ENCODE results near the gene AAK1. TPM values are rescaled to one million over a fixed set of nuclear protein-coding genes. Genes with fewer than 3 reads are reported as not detected.

AAK1 gene
- total RNA-seq, 1 experiment from 2014 or later, result 30.6 TPM

GRCh38 chr2:69462780-69463179, 180.8 kb downstream of the AAK1 start:
- no peak overlapping the region for H3K27ac ChIP-seq (ENCODE audit: insufficient read length, low read depth, low read length)
- no peak overlapping the region for H3K4ac ChIP-seq (ENCODE audit: low read depth, low read length)
- no peak overlapping the region for H4K91ac ChIP-seq (ENCODE audit: insufficient read length, low read depth, low read length)
- H3K4me2 ChIP-seq (ENCODE audit: insufficient read depth, insufficient read length, low read length), result no peak overlapping the region
- Mint-ChIP-seq H3K27ac (no peak overlapping the region), H3K27me3 (ENCODE audit: low read depth) (no peaks in the 10 kb centered on the region), H3K9me3 (no peaks in the 10 kb centered on the region), H3K36me3 (ENCODE audit: insufficient read depth in 1 of 3, low read depth in 3 of 3) (peaks cover 2 to 17% (median 4%) of the 10 kb centered on the region in 3 experiments; a peak in 4 of 7 replicates), H3K4me3 (no peak overlapping the region), H3K4me1 (peaks cover 0 to 10% of the 10 kb centered on the region in 2 experiments; a peak in 3 of 4 replicates)
- H3K9ac ChIP-seq (ENCODE audit: extremely low read depth, insufficient read length, low read length), result no peak overlapping the region
- no peak for DNase-seq
- H3K79me1 ChIP-seq (ENCODE audit: insufficient read depth, low read depth, low read length, poor library complexity, severe bottlenecking), result no peaks in the 10 kb centered on the region
- no peak overlapping the region for H2BK12ac ChIP-seq (ENCODE audit: insufficient read length, low read depth, low read length)
- H2BK5ac ChIP-seq (ENCODE audit: insufficient read length, low read length), result no peak overlapping the region
- no peaks in the 10 kb centered on the region for H3K27me3 ChIP-seq (ENCODE audit: insufficient read depth, low read length)
- TF ChIP-seq CTCF (conservative IDR thresholded peaks at IDR 0.05), result no peak
- no peaks in the 10 kb centered on the region for H4K20me1 ChIP-seq (ENCODE audit: control insufficient read depth, insufficient read depth, insufficient read length)
- H3K9me3 ChIP-seq (ENCODE audit: control insufficient read depth, low read depth, low read length), result no peaks in the 10 kb centered on the region
- no peaks in the 10 kb centered on the region for H3K23me2 ChIP-seq (ENCODE audit: insufficient read length, low read depth, low read length, poor library complexity, severe bottlenecking)
- H4K5ac ChIP-seq (ENCODE audit: insufficient read length, low read depth, low read length), result no peak overlapping the region
- no peak overlapping the region for H3T11ph ChIP-seq (ENCODE audit: low read length)
- no peak overlapping the region for H3K18ac ChIP-seq (ENCODE audit: insufficient read length, low read depth, low read length)
- no peak overlapping the region for H3K23ac ChIP-seq (ENCODE audit: insufficient read length, low read depth, low read length)
- no CpG with 5 or more reads among the region's 3 CpGs for WGBS (ENCODE audit: extremely low coverage, insufficient read length, low lambda C conversion rate)
- H2AK5ac ChIP-seq (ENCODE audit: insufficient read length, low read length), result no peak overlapping the region
- H2BK120ac ChIP-seq (ENCODE audit: low read depth, low read length, poor library complexity, severe bottlenecking), result no peak overlapping the region
- no peaks in the 10 kb centered on the region for H3K4me1 ChIP-seq (ENCODE audit: insufficient read depth, low read length)
- H3K79me2 ChIP-seq (ENCODE audit: insufficient read depth, low read length), result no peaks in the 10 kb centered on the region
- no peak overlapping the region for H3K14ac ChIP-seq (ENCODE audit: insufficient read depth, low read length)
- H4K8ac ChIP-seq (replicated peaks; ENCODE audit: insufficient read length, low read depth, low read length), result no peak overlapping the region
- H2BK20ac ChIP-seq (ENCODE audit: low read depth, low read length, poor library complexity, severe bottlenecking), result no peak overlapping the region
- H3K56ac ChIP-seq (ENCODE audit: insufficient read length, low read depth, low read length), result no peak overlapping the region
- H2BK15ac ChIP-seq (ENCODE audit: low read depth, low read length), result no peak overlapping the region
- H2AFZ ChIP-seq (ENCODE audit: low read length), result no peak overlapping the region
